Kidney epithelial cell (primary cell): ENCODE results near the gene PRMT2. TPM values are rescaled to one million over a fixed set of nuclear protein-coding genes. Genes with fewer than 3 reads are reported as not detected.

ENCODE experiments used
- DNase-seq: peaks from one replicate; pipeline ENCODE4 v3.0.0-alpha.2; 2010; ENCODE audit warnings: low read depth
- H3K27me3 ChIP-seq: 2 replicates; pipeline ENCODE4 v1.6.0; 2011; ENCODE audit warnings: low read length; ENCODE audit not compliant: control insufficient read depth, insufficient read depth
- H3K36me3 ChIP-seq: 2 replicates; pipeline ENCODE4 v1.5.1; 2011; ENCODE audit warnings: low read length; ENCODE audit not compliant: control insufficient read depth, insufficient read depth
- H3K4me3 ChIP-seq: 2 replicates; pipeline ENCODE4 v1.5.1; 2011; ENCODE audit warnings: low read depth, mild to moderate bottlenecking, control low read depth, low read length
- total RNA-seq: library from RNA; depleted of rRNA; stranded (reverse); fragments of >200 nt; gene quantifications from 2 replicates; pipeline ENCODE4 v1.2.3, GENCODE V29; 2015
- TF ChIP-seq, protein P1 (sequence below): IDR thresholded peaks from 2 replicates; pipeline ENCODE4 v1.5.1; 2011; ENCODE audit warnings: mild to moderate bottlenecking, moderate library complexity, low read length, control low read depth, inconsistent platforms; ENCODE audit not compliant: insufficient read depth, poor library complexity, severe bottlenecking

PRMT2 gene
- total RNA-seq, 1 donor from 2014 or later, result 66.7 TPM

DNA sequence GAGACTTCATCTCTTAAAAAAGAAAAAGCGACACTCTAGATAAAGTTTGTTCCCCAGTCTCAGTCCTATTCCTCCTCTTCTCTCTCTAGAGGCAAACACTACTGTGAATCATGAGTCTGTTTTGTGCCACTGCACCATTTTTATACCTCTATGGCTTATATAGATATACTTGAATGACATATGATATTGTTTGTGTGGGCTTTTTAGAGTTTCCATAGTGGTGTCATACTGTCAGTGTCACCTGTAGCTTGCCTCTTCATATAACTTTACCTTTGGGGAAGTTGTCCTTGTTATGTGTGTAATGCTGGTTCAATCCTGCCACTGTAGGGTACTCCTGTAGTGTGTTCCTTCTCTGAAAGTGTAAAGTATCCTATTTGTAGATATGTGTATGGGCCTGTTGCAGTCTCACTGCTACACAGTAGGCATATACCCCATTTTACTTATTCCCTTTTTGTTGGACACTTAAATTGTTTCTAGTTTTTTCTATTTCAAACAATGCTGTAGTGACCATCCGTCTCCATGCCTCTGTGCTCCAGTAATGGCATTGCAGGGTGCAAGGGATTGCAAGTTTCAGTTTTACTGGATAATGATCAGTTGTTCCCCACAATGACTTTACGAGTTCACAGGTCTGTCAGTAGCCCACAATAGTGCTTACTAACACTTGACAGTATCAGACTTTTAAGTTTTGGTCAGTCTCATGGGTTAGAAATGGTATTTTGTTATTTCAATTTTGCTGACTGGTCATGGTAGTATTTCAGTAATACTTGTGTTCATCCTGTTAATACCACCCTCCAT lies 2.7 kb downstream of the PRMT2 start:
- no peak for DNase-seq
- H3K27me3 ChIP-seq, result no peaks in the 10 kb centered on the region
- no peak overlapping the region for H3K4me3 ChIP-seq
- TF ChIP-seq, protein P1, sequence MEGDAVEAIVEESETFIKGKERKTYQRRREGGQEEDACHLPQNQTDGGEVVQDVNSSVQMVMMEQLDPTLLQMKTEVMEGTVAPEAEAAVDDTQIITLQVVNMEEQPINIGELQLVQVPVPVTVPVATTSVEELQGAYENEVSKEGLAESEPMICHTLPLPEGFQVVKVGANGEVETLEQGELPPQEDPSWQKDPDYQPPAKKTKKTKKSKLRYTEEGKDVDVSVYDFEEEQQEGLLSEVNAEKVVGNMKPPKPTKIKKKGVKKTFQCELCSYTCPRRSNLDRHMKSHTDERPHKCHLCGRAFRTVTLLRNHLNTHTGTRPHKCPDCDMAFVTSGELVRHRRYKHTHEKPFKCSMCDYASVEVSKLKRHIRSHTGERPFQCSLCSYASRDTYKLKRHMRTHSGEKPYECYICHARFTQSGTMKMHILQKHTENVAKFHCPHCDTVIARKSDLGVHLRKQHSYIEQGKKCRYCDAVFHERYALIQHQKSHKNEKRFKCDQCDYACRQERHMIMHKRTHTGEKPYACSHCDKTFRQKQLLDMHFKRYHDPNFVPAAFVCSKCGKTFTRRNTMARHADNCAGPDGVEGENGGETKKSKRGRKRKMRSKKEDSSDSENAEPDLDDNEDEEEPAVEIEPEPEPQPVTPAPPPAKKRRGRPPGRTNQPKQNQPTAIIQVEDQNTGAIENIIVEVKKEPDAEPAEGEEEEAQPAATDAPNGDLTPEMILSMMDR, result no peak
- H3K36me3 ChIP-seq, result no peaks in the 10 kb centered on the region

DNA sequence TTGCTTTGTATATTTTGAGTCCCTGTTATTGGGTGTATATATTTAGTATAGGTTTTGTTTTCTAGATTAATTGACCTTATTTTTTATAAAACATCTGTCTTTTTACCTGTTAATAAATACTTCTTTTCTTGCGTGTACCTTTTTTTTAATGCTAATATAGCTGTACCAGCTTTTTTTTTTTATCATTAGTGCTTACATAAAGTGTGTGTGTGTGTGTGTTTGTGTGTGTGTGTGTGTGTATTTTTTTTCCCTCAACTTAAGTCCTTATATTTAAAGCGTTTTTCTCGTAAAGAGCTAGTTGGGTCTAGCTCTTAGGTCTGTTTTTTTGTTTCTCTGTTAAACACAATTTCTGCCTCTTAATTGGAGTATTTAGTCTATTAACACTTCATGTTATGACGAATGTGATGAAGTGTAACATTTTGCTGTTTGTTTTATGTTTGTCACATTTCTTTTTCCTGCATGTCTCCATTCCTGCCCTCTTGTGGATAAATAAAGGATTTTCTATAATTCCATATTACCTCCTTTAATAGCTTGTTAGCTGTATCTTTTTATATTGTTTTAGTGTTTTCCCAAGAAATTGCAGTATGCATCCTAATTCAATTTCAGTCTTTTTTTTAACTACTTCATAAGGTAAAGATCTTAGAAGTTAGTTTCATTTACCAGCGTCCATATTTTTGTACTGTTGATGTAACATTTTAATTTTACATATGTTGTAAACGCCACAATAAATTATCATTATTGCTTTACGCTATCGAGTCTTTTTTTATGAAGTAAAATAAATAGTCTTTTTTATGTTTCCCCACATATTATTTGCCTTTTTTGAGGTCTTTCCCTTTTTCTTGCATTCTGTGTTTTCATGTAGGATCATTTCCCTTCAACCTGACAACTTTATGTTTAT lies 4.3 kb downstream of the PRMT2 start:
- Histone ChIP-seq H3K4me3 (no peak overlapping the region), H3K27me3 (no peaks in the 10 kb centered on the region), H3K36me3 (no peaks in the 10 kb centered on the region)
- no peak for DNase-seq
- TF ChIP-seq, protein P1, result peak; percentile 23

DNA sequence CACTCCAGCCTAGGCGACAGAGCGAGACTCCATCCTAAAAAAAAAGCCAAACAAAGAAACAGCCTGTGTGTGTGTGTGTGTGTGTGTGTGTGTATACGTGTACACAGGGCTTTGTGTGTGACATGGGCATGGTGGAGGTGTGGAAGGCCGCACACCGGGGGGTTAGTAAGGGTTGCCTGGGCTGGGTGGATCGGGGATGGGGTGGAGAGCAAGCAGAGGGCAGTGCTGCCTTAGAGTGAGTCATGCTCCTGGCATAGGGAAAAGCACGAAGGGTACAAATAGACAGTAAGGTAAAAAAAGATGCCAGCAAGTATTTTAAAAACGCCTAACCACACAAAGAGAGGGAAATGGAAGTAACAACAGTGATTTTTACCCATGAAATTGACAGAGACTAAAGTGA lies 6.2 kb downstream of the PRMT2 start:
- no peaks in the 10 kb centered on the region for H3K36me3 ChIP-seq
- DNase-seq, result no peak
- TF ChIP-seq, protein P1, result no peak
- no peaks in the 10 kb centered on the region for H3K27me3 ChIP-seq
- H3K4me3 ChIP-seq, result no peak overlapping the region

- Histone ChIP-seq H3K36me3 (no peaks in the 10 kb centered on the region), H3K27me3 (no peaks in the 10 kb centered on the region), H3K4me3 (no peak overlapping the region)
- DNase-seq, result no peak
- TF ChIP-seq, protein P1, result no peak
Measured at GRCh38 chr21:46643379-46644177, 8.1 kb downstream of the PRMT2 start.

DNA sequence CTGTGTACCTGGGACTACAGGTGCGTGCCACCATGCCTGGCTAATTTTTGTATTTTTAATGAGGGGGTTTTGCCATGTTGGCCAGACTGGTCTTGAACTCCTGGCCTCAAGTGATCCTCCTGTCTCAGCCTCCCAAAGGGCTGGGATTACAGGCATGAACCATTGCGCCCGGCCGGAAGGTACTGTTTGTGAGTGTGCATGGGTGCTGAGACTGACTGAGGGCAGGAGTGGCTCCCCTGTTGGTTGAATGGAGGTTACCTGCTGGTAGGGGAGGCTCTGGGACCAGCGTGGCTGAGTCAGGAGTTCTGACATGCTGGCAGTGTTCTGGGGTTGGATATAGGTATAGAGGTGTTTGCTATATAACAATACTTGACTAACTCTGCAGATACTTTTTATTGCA lies 10.4 kb downstream of the PRMT2 start:
- no peaks in the 10 kb centered on the region for H3K36me3 ChIP-seq
- no peaks in the 10 kb centered on the region for H3K27me3 ChIP-seq
- no peak overlapping the region for H3K4me3 ChIP-seq
- TF ChIP-seq, protein P1, result no peak
- no peak for DNase-seq
